Fibroblast of lung (primary cell): ENCODE measurements around the gene SNN. TPM values are rescaled to one million over a fixed set of nuclear protein-coding genes. Genes with fewer than 3 reads are reported as not detected.

Experiments used
- DNase-seq, 2 donors: peaks; one replicate each; pipeline versions ENCODE4 v3.0.0 to v3.0.0-alpha.2; 2010; ENCODE audit warnings: low read depth in 2 of 2
- H2AFZ ChIP-seq: 2 replicates; pipeline ENCODE4 v1.5.1; 2012; ENCODE audit warnings: low read length, control low read depth, inconsistent platforms
- H3K27ac ChIP-seq: 2 replicates; pipeline ENCODE4 v1.5.1; 2011; ENCODE audit warnings: low read length, control low read depth; ENCODE audit not compliant: insufficient read depth
- H3K27me3 ChIP-seq: 2 replicates; pipeline ENCODE4 v1.5.1; 2011; ENCODE audit warnings: mild to moderate bottlenecking, low read length; ENCODE audit not compliant: control insufficient read depth, insufficient read depth
- H3K36me3 ChIP-seq: 2 replicates; pipeline ENCODE4 v1.5.1; 2011; ENCODE audit warnings: low read length; ENCODE audit not compliant: control insufficient read depth, insufficient read depth
- H3K4me1 ChIP-seq: 2 replicates; pipeline ENCODE4 v1.5.1; 2011; ENCODE audit warnings: low read length; ENCODE audit not compliant: control insufficient read depth, insufficient read depth; ENCODE audit errors: extremely low read depth
- H3K4me2 ChIP-seq: 2 replicates; pipeline ENCODE4 v1.5.1; 2011; ENCODE audit warnings: low read length, control low read depth; ENCODE audit not compliant: insufficient read depth; ENCODE audit errors: extremely low read depth
- H3K4me3 ChIP-seq, 4 experiments: fragments of 200-600 bp in 1 of 4; sonication (generic) in 1 of 4; replicated peaks in 1 of 4; 2 replicates each; pipeline ENCODE4 v1.5.1; 2011 to 2016; ENCODE audit warnings: low read length in 4 of 4, low read depth in 3 of 4, mild to moderate bottlenecking in 3 of 4, control low read depth in 2 of 4, inconsistent platforms in 1 of 4, mixed read lengths in 1 of 4; ENCODE audit not compliant: insufficient read depth in 1 of 4; ENCODE audit errors: control extremely low read depth in 1 of 4
- H3K79me2 ChIP-seq: 2 replicates; pipeline ENCODE4 v1.5.1; 2012; ENCODE audit warnings: mild to moderate bottlenecking, low read length, inconsistent platforms; ENCODE audit not compliant: control insufficient read depth, insufficient read depth
- H3K9ac ChIP-seq: 2 replicates; pipeline ENCODE4 v1.5.1; 2011; ENCODE audit warnings: mild to moderate bottlenecking, low read length, control low read depth; ENCODE audit not compliant: insufficient read depth
- H3K9me3 ChIP-seq: 2 replicates; pipeline ENCODE4 v1.5.1; 2012; ENCODE audit warnings: low read depth, low read length; ENCODE audit not compliant: control insufficient read depth, insufficient read depth
- H4K20me1 ChIP-seq: 2 replicates; pipeline ENCODE4 v1.5.1; 2011; ENCODE audit warnings: low read length; ENCODE audit not compliant: control insufficient read depth, insufficient read depth; ENCODE audit errors: extremely low read depth
- EZH2 ChIP-seq: IDR thresholded peaks from 2 replicates; pipeline ENCODE4 v1.5.1; 2012; ENCODE audit warnings: low read length, control low read depth, mild to moderate bottlenecking; ENCODE audit errors: missing control alignments
- polyA plus RNA-seq, 2 donors: library from polyadenylated mRNA; depleted of rRNA in 1 of 2; stranded (reverse) in 1 of 2; unstranded in 1 of 2; fragments of >200 nt; gene quantifications; 2 replicates each; pipeline ENCODE4 v1.2.1, GENCODE V29; 2011 to 2012; ENCODE audit warnings: missing spikeins in 1 of 2
- total RNA-seq: library from RNA; depleted of rRNA; stranded (reverse); fragments of >200 nt; gene quantifications from 2 replicates; pipeline ENCODE4 v1.2.1, GENCODE V29; 2014
- TF ChIP-seq, protein P1 (sequence below), 2 donors: IDR thresholded peaks in 1 of 2; conservative IDR thresholded peaks in 1 of 2; 1 replicate in 1 of 2; 2 replicates in 1 of 2; pipeline ENCODE4 v1.5.1; 2011 to 2012; ENCODE audit warnings: low read length in 2 of 2, control low read depth in 1 of 2, inconsistent platforms in 1 of 2, low read depth in 1 of 2, mild to moderate bottlenecking in 1 of 2

The SNN gene
- total and polyA plus RNA-seq, 2 donors (not counting 1 experiment from before 2014, with no cell fraction given) = 17.5 to 24.9 TPM

- Histone ChIP-seq H4K20me1 (no peaks in the 10 kb centered on the region), H3K4me1 (no peaks in the 10 kb centered on the region), H3K79me2 (no peaks in the 10 kb centered on the region), H3K4me3 (no peak overlapping the region), H3K27me3 (no peaks in the 10 kb centered on the region), H3K4me2 (no peak overlapping the region), H2AFZ (no peak overlapping the region), H3K36me3 (peaks cover 12% of the 10 kb centered on the region), H3K27ac (no peak overlapping the region), H3K9ac (no peak overlapping the region), H3K9me3 (no peaks in the 10 kb centered on the region)
- TF ChIP-seq, protein P1, sequence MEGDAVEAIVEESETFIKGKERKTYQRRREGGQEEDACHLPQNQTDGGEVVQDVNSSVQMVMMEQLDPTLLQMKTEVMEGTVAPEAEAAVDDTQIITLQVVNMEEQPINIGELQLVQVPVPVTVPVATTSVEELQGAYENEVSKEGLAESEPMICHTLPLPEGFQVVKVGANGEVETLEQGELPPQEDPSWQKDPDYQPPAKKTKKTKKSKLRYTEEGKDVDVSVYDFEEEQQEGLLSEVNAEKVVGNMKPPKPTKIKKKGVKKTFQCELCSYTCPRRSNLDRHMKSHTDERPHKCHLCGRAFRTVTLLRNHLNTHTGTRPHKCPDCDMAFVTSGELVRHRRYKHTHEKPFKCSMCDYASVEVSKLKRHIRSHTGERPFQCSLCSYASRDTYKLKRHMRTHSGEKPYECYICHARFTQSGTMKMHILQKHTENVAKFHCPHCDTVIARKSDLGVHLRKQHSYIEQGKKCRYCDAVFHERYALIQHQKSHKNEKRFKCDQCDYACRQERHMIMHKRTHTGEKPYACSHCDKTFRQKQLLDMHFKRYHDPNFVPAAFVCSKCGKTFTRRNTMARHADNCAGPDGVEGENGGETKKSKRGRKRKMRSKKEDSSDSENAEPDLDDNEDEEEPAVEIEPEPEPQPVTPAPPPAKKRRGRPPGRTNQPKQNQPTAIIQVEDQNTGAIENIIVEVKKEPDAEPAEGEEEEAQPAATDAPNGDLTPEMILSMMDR (conservative IDR thresholded peaks at IDR 0.05 in 1 of 2, IDR thresholded peaks at IDR 0.05 in 1 of 2; ENCODE audit: low read depth in 1 of 2, low read length in 2 of 2) = no peak
- TF ChIP-seq EZH2 = no peak
- DNase-seq = peak in 1 of 2 donors; percentile 36
These were observed 32.2 kb downstream of the SNN start for GRCh38 chr16:11700264-11701029.

- DNase-seq = no peak
- Histone ChIP-seq H3K4me1 (peaks cover 2% of the 10 kb centered on the region), H3K27me3 (no peaks in the 10 kb centered on the region), H3K4me3 (no peak overlapping the region), H3K36me3 (peaks cover 8% of the 10 kb centered on the region), H3K4me2 (no peak overlapping the region), H2AFZ (no peak overlapping the region), H3K9me3 (no peaks in the 10 kb centered on the region), H3K9ac (no peak overlapping the region), H4K20me1 (no peaks in the 10 kb centered on the region), H3K79me2 (no peaks in the 10 kb centered on the region), H3K27ac (no peak overlapping the region)
- TF ChIP-seq, protein P1 (conservative IDR thresholded peaks at IDR 0.05 in 1 of 2, IDR thresholded peaks at IDR 0.05 in 1 of 2; ENCODE audit: low read depth in 1 of 2, low read length in 2 of 2) = no peak
These were observed 37.2 kb downstream of the SNN start for GRCh38 chr16:11705311-11706025.

DNA sequence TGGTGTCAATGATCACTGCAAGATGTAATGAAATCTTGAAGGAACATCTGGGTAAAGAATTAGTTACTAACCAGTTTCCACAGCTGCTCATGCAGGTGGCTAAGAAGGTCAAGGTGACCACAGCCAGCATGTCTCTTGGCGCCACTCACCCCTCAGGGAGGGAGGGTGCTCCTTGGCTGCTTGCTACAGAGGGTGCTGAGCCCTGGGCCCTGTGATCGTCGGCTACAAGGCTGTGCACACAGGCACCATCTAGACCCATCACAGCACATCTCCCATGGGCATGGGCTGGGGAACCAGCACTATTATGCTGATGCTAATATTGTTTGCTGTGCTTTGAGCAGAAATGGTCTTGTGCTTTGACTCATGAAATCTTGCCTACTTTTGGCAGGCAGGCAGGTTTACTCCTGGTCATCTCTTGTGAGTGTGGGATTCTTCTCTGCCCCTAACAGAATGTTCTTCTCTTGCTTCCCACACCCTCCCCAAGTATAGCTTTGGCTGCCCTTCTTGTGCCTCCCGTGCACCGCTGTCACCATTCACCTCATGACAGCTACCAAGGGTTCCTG is 38.0 kb downstream of the SNN start:
- Histone ChIP-seq H3K9ac (no peak overlapping the region), H3K4me3 (no peak overlapping the region), H3K27ac (no peak overlapping the region), H3K79me2 (no peaks in the 10 kb centered on the region), H4K20me1 (no peaks in the 10 kb centered on the region), H3K4me1 (peaks cover 2% of the 10 kb centered on the region), H3K27me3 (no peaks in the 10 kb centered on the region), H3K36me3 (peaks cover 8% of the 10 kb centered on the region), H2AFZ (no peak overlapping the region), H3K9me3 (no peaks in the 10 kb centered on the region), H3K4me2 (no peak overlapping the region)
- TF ChIP-seq EZH2 = no peak
- TF ChIP-seq, protein P1 (conservative IDR thresholded peaks at IDR 0.05 in 1 of 2, IDR thresholded peaks at IDR 0.05 in 1 of 2; ENCODE audit: low read depth in 1 of 2, low read length in 2 of 2) = no peak
- peak in 1 of 2 donors; percentile 27 for DNase-seq
